Measurements from ENCODE around the gene RANGAP1.

RANGAP1 gene

DNA sequence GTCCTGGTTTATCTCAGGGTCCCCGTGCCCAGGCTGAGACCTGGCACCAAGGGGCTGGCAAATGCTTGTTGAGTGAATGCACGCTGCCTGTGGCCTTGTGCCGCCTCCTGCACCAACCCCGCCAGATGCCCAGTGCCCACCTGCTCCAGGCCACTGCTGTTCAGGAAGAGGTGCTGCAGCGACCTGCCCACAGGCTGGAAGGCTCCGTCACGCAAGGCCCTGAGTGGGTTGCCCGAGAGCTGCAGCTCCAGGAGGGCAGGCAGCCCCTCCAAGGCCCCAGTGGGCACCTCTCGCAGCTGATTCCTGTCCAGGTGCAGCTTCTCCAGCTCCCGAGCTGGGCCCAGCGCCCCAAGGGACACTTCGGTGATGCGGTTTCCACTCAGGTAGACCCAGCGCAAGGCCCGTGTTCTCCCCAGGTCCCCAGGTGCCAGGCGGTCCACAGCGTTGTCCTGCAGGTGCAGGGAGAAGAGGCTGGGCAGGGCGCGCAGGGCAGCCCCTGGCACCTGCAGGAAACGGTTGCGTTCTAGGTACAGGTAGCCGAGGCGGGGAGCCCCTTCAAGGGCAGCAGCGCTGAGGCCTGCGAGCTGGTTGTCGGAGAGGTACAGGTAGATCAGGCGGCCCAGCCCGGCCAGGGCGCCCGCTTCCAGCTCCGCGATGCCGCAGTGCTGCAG lies 48.8 kb downstream of the RANGAP1 start:
- DNase-seq (ENCODE audit: low spot score), result no peak

GRCh38 chr22:41234815-41235695 lies 50.9 kb downstream of the RANGAP1 start:
- no peak for DNase-seq (ENCODE audit: low spot score)

GRCh38 chr22:41231369-41231768 lies 54.6 kb downstream of the RANGAP1 start:
- DNase-seq (ENCODE audit: low spot score), result no peak

DNA sequence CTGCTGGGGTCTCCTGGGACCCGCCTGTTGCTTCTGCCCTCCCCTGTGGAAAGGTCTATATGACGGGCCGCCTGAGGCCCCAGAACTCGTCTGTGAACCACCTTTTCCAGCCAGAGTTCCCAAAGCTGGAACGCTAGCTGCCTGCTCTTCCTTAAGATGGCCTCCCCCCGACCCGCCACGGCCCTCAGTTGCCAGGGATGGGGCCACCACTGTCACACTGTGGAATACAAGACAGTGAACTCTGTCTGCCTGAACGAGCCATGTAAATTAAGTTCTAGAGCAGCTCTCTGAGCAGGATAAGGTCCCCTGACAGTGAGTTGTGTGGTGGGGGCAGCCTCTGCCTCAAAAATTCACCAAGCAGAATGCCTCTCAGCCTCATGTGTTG lies 55.6 kb downstream of the RANGAP1 start:
- DNase-seq (ENCODE audit: low spot score), result no peak

- DNase-seq (ENCODE audit: low spot score), result peak; percentile 77
These were observed 56.1 kb downstream of the RANGAP1 start for GRCh38 chr22:41229730-41230400.

- no peak for DNase-seq (ENCODE audit: low spot score)
These were observed 56.8 kb downstream of the RANGAP1 start for GRCh38 chr22:41229215-41229614.

- DNase-seq (ENCODE audit: low spot score), result no peak
These were observed 59.0 kb downstream of the RANGAP1 start for GRCh38 chr22:41226723-41227655.

- no peak for DNase-seq (ENCODE audit: low spot score)
These were observed 62.5 kb downstream of the RANGAP1 start for GRCh38 chr22:41223535-41223934.

GRCh38 chr22:41222846-41223507 lies 63.0 kb downstream of the RANGAP1 start:
- DNase-seq (ENCODE audit: low spot score), result no peak

- peak; percentile 83 for DNase-seq (ENCODE audit: low spot score)
These were observed 68.3 kb downstream of the RANGAP1 start for GRCh38 chr22:41217553-41218157.

GRCh38 chr22:41216984-41217383 lies 69.0 kb downstream of the RANGAP1 start:
- DNase-seq (ENCODE audit: low spot score), result no peak

DNA sequence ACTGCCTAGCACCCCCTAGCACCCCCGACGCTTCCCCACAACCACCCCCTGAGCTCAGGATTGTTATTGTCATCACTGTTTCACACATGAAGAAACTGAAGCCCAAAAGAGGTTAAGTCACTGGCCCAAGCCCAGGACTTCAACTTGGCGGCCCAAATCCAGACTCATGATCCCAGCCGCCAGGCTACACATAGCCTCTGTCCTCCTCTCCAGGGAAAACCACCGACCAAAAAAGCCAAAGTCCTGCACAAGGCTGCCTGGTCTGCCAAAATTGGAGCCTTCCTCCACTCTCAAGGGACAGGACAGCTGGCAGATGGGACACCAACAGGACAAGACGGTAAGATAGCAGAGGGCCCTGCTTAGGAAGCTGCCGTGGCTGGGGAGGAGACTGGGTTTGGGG lies 70.1 kb downstream of the RANGAP1 start:
- DNase-seq (ENCODE audit: low spot score), result no peak

GRCh38 chr22:41215409-41215808 lies 70.6 kb downstream of the RANGAP1 start:
- no peak for DNase-seq (ENCODE audit: low spot score)

DNA sequence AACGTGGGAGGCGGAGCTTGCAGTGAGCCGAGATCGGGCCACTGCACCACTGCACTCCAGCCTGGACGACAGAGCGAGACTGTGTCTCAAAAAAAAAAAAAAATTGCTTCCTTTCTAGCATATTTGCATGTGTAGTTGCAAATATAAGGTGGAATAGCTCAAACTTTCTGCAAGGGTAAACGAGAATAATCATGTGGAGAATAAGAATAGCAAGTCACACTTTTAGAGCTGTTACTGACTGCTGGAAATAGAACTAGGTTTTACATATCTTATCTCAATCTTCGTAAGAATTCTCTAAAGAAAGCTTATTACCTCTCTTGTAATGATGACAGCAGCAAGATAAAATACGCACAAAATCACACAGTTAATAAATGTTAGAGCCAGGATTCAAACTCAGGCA lies 79.3 kb downstream of the RANGAP1 start:
- no peak for DNase-seq (ENCODE audit: low spot score)

- DNase-seq (ENCODE audit: low spot score), result peak; percentile 96
These were observed 80.7 kb downstream of the RANGAP1 start, which contains the start of gene L3MBTL2 for GRCh38 chr22:41204992-41205900. TSS of gene L3MBTL2 (plus strand) at chr22:41205312. CDS start at chr22:41205363, 51 bp downstream.

DNA sequence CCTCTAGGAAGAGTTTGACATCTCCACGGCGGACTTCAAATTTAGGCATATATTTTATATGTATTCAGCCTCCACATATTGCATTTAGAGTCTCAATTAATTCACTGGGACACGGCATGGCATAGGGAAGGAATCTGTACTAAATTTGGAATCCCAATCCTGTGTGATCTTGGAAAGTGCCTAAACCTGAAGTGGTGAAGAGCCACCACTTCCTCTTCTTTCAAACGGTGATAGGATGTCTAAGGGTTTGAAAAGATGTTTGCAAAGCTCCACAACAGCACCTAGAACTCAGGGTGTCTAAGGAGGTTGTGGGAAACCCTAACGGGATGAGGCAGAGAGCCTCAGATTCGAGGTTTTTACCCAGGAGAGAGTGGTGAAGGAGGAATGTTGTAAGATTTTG lies 81.9 kb downstream of the RANGAP1 start:
- no peak for DNase-seq (ENCODE audit: low spot score)

- no peak for DNase-seq (ENCODE audit: low spot score)
These were observed 82.9 kb downstream of the RANGAP1 start for GRCh38 chr22:41203118-41203517.

GRCh38 chr22:41201141-41201540 lies 84.8 kb downstream of the RANGAP1 start:
- DNase-seq (ENCODE audit: low spot score), result no peak

DNA sequence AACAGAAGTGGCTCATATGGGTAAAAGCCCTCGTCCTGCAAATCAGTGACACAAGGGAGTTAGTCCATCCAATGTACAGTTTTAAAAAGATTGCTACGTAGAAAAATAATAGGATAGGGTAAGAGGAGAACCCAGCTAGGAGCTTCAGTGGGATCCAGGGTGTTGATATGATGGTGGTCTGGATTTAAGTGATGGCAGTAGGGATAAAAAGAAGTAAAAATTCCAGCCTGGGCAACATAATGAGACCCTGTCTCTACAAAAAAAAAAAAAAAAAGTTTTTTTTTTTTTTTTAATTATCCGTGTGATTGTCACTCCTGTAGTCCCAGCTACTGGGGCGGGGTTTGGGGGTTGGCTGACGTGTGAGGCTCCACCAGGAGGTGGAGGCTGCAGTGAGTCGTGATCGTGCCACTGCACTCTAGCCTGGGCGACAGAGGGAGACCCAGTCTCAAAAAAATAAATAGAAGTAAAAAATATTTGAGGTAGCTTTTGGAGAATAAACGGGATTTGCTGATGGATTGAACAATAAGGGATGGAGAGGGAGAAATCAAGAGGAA lies 87.9 kb downstream of the RANGAP1 start:
- DNase-seq (ENCODE audit: low spot score), result no peak

Measured in kidney capillary endothelial cell (primary cell).